Urothelium cell line (cell line): ENCODE results near the gene LCORL.
"Not testable (repeated sequence)": the region's sequence is repeated elsewhere in the genome, so short reads cannot be mapped to it uniquely, and the experiment has no call there.

Source experiments
- DNase-seq: peaks from one replicate; pipeline ENCODE4 v3.0.0; 2011; ENCODE audit warnings: low spot score, mixed read lengths
- FAIRE-seq: peaks from 2 replicates; lab custom pipeline; 2011; peaks lifted over from hg19 to GRCh38; lab: Jason Lieb, UNC

Gene LCORL

DNA sequence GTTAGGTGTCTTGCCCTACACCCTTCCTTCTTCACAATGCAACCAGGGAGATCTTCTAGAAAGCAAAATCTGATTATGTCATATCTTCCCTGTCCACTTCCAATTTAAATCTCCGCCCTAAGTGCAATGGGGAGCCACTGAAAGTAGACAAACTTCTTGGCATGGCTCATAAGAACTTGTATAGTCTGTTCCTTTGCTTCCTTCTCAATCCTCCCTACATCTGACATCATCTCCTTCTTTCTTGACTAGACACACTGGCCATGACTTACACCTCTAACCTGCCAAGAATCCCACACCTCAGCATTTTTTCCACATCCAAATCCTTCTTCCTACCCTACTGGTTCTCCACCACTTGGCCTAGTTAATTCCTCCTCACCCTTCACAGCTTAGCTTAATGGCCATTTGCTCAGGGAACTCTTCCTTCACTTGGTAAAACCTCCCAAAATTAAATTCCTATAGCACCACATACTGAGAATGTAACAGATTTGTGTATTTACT, 155.6 kb downstream of the LCORL start:
- FAIRE-seq (no peak), DNase-seq (no peak)

DNA sequence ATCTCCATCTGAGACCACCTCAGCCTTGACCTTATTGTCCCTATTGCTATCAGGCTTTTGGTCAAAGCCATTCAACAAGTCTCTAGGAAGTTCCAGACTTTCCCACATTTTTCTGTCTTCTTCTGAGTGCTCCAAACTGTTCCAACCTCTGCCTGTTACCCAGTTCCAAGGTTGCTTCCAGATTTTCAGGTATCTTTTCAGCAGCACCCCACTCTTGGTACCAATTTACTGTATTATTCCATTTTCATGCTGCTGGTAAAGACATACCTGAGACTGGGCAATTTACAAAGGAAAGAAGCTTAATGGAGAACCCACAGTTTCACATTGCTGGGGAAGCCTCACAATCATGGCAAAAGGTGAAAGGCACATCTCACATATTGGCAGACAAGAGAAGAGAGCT, 159.6 kb downstream of the LCORL start:
- DNase-seq, FAIRE-seq: not testable (repeated sequence)

DNA sequence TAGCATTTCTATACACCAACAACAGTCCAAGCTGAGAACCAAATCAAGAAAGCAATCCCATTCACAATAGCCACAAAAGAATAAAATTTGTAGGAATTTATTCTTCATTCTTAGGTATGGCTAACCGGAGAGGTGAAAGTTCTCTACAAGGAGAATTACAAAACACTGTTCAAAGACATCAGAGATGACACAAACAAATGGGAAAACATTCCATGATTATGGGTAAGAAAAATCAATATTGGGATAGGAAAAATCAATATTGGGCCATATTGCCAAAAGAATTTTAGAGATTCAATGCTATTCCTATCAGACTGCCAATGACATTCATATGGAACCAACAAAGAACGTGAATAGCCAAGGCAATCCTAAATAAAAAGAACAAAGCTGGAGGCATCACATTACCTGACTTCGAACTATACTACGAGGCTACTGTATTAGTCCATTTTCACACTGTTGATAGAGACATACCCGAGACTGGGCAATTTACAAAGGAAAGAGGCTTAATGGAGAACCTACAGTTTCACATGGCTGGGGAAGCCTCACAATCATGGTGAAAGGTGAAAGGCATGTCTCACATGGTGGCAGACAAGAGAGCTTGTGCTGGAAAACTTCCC, 161.7 kb downstream of the LCORL start:
- DNase-seq = no peak
- FAIRE-seq = no peak

DNA sequence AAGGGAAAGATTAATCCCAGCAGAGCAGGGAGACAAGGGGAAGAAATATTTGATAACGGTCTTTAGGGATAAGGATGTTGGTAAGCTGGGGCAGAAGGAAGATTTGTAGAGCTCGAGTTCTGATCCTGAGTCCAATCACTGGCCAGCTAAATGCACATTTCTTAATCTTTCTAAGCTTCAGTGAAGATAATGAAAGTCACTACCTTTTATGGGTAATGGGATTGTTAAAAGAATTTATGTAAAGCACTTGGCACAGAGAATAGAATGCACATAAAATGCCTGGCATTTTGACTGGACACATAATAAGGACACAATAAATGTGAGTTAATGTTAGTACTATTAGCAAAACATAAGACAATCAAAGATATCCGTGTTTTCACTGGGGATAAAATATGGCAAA, 167.5 kb downstream of the LCORL start:
- FAIRE-seq = no peak

DNA sequence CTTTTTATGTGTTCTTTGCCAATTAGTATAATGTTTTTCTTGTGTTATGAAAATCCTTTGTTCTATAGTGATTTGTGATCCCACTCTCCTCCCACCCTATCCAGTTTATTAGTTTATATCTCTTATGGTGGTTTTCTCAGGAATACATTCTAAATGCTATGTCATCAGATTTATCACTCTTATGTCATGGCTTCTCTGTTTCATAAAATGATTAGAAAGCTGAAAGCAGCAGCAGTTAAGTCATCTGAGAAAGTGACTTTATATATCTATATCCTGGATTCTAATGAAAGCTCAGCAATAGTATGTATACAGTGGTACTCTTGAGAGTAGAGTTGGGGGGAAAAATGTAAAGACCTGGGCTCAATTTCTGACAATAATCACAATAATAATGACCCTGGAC, 169.6 kb downstream of the LCORL start:
- FAIRE-seq = no peak

More for the DNA sequence above, 167.5 kb downstream of the LCORL start:
- DNase-seq = no peak

DNA sequence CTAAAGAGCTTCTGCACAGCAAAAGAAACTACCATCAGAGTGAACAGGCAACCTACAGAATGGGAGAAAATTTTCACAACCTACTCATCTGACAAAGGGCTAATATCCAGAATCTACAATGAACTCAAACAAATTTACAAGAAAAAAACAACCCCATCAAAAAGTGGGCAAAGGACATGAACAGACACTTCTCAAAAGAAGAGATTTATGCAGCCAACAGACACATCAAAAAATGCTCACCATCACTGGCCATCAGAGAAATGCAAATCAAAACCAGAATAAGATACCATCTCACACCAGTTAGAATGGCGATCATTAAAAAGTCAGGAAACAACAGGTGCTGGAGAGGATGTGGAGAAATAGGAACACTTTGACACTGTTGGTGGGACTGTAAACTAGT, 171.3 kb downstream of the LCORL start:
- not testable (repeated sequence) for FAIRE-seq, DNase-seq

More for the DNA sequence above, 169.6 kb downstream of the LCORL start:
- DNase-seq = no peak

DNA sequence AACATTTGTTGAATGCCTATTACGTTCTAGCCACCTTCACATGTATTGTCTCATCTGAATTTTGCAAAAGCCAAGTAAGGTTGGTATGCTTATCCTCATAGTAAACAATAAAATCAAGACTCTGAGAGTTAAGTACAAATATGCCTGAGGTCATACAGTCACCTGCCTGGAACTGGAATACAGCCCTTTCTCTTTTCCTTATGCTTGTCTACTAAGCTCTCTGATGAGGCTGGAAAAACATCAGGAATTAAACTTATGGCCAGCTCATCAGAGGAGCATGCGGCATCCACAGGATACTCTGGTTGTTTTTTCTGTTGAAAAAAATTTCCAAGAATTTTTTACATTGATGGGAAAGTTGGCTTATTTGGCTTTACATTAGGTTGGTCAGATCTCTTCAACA, 175.3 kb downstream of the LCORL start:
- DNase-seq = no peak
- FAIRE-seq = no peak

DNA sequence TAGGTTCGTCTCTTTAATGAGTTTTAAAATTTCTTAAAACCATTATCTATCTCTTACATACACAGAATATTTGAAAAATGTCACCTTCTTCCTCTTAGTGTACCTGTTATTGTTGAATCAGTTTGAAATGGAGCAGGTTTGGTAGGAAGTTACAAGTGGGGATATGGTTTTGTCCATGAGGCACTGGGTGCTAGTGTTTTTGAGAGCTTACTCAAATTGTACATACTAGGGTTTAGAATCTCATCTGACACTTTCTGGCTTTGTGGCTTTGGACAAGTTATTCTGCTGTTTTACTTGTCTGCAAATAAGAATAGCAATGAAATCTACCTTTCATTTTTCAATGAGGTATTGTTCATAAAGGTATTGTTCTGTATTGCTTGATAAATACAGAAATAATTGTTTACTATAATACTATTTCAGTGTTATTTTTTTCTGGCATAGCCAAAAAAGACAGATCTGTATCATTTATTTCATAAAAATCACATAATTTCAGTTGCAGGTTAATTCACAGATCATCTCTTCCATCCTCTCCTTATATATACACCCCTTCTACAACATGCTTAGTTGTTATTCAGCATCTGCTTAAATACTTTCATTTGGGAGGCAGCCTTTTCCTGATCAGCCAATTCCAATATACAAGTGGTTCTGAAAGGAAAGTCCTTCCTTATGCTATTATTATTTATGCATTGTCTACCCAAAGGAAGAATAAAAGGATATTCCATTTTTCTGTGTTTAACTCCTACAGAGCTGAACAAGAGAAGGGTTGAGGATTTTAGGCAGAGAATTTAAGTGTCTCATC, 197.5 kb downstream of the LCORL start:
- no peak for FAIRE-seq
- DNase-seq = no peak

DNA sequence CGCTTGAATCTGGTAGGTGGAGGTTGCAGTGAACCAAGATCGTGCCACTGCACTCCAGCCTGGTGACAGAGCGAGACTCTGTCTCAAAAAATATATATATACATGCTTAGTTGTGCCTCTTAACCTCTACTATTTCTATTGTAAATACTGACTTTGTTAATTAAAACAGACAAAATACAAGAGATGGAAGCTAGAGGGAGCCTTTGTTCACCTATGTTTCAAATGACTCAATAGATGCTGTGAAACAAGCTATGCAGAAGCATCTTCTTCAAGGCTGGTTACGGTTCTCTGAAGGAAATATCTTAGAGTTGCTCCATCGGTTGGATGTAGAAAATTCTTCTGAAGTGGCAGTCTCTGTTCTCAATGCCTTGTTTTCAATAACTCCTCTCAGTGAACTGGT, 204.5 kb downstream of the LCORL start:
- FAIRE-seq = no peak
- peak; percentile 2 for DNase-seq

DNA sequence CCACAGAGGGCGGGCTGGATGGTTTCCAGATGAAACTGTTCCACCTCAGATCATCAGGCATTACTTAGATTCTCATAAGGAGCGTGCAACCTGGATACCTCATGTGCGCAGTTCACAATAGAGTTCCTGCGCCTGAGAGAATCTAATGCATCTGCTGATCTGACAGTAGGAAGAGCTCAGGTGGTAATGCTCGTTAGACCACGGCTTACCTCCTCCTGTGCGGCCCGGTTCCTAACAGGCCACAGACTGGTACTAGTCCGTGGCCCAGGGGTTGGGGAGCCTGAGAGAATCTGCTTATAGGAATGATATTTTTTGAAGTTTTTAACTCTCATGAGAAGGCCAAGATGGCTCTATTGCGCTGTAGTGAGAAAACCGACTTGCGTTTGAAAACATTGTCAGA, 205.4 kb downstream of the LCORL start:
- FAIRE-seq = no peak

DNA sequence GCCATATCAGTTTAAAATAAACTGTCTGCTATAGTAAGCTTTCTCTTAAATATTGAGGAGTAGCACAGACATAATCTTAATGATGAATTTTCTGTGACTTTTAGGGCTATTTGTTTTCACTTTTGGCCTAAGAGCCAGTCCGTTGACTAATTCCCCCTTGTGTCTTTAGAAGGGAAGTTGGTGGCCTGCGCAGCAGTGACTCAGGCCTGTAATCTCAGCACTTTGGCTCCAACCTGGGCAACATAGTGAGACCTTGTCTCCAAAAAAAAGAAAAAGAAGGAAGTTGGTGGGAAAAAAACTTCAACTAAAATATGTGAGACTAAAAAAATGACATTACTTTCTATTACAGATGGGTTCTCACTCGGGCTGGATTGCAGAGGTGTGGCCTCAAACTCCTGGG, 207.4 kb downstream of the LCORL start:
- FAIRE-seq = no peak

More for the DNA sequence above, 205.4 kb downstream of the LCORL start:
- no peak for DNase-seq

DNA sequence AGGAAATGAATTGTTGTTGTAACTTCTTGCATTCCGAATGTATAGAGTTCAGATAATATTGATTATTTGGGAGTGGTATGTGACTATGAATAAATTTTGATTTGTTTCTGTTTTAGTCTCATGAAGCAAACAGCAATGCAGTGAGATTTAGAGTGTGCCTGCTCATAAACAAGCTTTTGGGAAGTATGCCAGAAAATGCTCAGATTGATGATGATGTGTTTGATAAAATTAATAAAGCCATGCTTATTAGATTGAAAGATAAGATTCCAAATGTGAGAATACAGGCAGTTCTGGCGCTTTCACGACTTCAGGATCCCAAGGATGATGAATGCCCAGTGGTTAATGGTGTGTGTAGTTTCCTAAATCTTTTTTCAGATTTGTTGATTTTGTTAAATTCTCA, 208.8 kb downstream of the LCORL start:
- no peak for DNase-seq
- no peak for FAIRE-seq

More for the DNA sequence above, 207.4 kb downstream of the LCORL start:
- DNase-seq = no peak

DNA sequence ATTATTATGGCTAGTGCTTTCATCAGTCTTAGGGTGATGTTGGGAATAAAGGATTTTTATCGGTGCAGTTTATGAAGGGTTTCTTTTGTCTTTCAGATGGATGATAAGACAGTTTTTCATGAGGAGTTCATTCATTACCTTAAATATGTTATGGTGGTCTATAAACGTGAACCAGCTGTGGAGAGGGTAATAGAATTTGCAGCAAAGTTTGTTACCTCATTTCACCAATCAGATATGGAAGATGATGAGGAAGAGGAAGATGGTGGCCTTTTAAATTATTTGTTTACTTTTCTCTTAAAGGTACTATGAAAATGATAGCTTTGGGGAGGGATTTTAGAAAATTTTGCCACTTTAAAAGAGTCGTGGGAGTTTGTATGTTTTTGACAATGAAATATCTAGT, 209.4 kb downstream of the LCORL start:
- DNase-seq (no peak), FAIRE-seq (no peak)

DNA sequence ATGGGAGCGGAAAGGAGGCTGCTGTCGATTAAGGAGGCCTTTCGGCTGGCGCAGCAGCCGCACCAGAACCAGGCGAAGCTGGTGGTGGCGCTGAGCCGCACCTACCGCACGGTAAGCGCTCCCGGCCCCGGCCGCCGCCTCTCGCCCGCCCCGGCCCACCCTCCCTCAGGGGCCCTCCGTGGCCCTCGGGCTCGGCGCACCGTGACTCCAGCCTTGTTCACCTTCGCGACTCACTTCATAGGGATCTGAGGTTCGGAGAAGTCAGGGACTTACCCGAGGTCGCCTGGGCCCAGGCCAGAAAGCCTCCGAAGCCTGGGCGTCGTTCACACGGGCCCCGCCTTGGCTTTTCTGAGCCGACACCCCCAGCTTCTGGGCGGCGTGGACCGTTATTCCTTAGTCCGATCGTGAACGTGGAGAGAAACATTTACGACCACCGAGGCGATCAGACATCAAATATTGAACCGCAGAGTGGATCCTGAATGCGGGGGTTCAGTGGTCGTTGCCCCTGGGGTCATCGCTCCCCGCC, 210.4 kb downstream of the LCORL start:
- no peak for DNase-seq
- FAIRE-seq = no peak

DNA sequence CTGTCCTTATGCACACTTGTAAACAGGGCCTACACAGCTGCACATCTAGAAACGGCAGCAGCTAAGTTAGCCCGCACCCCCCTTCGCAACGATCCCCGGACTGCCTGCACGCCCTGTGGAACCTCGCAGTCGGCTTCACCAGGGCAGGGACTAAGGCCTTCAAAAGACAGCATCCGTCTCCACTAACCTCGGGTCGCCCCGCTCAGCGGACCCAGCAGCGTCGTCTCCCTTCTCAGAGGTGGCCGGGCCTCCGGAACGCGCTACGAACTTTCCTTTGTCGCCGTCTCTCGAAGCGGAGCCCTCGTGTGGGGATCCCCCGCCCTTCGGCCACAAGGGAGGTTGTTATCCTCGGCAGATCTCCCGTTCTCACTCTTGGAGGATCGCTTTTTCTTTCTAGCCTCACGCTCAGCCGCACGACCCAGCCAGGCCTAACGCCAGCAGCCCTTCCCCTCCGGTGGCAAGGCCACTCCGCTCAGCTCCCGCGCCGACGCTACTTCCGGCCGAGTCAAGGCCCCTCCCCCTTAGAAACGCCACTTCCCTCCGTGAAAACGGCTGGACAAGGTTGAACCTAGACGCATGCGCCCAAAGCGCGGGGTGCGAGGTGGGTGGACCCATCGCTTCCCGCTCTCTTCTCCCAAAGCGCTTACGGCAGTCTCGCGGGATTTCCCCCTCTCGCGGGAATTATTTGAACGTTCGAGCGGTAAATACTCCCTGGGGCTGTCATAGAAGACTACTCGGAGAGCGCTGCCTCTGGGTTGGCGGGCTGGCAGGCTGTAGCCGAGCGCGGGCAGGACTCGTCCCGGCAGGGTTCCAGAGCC, 211.1 kb downstream of the LCORL start, which contains the start of the genes DCAF16 and NCAPG:
TSS of gene DCAF16 (minus strand) at position 498 of the 818 bp plus-strand sequence. CDS start 6,616 bp downstream, outside the sequence.
TSS of gene NCAPG (plus strand) at position 720 of the 818 bp plus-strand sequence. CDS start 99 bp downstream, outside the sequence.
- FAIRE-seq = peak; percentile 27
- DNase-seq = peak; percentile 93

DNA sequence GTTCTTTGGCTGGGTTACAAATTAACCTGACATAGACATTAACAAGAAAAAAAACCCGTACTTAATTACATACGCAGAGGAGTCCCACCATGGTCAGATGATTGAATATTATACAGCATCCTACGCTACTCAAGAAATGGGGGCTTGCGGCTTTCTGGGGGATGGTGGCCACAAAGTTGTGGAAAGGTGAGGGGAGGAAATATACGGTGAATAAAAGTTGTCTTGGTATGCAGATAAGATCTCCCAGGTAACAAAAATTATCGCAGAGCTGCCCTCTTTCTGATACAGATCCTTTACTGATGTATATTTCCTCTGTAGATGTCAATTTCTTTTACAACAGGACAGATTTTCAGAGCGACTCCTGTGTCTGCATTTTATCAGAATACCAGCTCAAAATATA, 211.9 kb downstream of the LCORL start:
- FAIRE-seq = no peak
- DNase-seq = no peak

DNA sequence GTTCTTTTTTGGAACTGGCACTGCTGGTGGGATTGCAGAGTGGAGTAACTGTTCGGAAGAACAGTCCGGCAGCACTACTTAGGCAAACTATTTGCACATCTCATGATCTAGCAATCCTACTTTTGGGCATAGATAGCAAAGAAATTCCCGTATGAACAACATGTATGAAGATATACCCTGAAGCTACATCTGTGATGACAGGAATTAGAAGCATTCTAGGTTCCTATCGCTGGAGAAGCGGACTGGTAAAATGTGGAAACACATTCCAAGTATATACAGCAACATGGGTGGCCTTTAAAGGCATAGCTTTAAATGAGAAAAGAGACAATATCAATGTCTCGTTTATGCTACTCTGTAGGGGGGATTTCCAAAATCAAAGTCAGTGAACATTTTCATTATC, 214.1 kb downstream of the LCORL start:
- FAIRE-seq (no peak), DNase-seq (no peak)

DNA sequence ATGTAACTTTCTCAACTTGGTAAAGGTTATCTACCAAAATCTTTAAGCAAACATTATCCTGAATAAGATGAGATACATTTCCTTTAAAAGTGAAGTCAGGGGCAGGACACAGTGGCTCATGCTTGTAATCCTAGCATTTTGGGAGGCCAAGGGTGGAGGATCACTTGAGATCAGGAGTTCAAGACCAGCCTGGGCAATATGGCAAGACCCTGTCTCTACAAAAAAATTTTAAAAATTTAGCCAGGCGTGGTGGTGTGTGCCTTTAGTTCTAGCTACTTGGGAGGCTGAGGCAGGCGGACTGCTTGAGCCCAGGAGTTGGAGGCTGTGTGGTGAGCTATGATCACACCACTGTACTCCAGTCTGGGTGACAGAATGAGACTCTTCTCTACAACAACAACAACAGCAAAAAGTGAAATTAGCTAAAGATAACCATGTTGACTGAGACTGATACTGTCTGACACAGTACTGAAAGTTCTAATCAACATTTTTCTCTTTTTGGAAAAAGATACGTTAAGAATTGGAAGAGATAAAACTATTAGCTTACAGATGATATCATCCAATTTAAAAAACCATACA, 215.9 kb downstream of the LCORL start:
- DNase-seq (no peak), FAIRE-seq (no peak)

DNA sequence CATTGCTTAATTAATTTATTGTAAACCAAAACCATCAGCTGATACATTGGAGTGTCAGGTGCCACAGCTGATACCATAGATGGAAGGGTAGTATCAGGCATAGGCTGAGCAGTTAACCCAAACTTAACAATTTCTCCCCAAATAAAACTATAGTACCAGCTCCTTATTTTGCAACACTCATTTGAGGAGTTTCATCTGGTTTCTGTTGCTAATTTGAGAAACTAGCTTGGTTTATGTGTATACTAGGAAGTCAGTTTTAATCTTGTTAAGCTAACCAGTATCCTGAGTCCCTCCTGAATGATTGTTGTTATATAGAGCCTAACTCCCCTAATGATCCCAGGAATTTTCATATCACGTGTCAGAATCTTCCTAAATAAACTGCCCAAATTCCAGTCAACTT, 223.7 kb downstream of the LCORL start:
- FAIRE-seq = no peak
- no peak for DNase-seq

DNA sequence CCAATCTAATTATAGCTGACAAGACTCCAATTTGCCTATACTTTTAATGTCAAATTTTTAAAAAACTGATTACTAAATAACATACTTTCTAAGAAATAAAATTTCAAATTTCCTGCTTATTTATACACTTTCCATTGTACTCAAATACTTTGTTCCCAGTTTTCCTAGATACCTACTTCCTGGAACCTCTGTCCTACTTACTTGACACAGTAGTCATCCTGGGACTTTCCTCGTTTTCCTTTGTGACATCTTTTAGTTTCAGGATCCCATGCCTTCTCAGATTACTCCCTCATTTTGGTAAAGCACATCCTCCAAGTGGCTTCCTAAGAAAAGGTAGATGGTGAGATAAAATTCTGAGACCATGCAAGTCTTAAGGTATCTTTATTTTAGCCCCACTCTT, 226.8 kb downstream of the LCORL start:
- DNase-seq (no peak), FAIRE-seq (no peak)
